Astrocyte of the cerebellum (primary cell): ENCODE measurements around the gene SKAP2.

Experiments used
- DNase-seq: peaks from one replicate; pipeline ENCODE4 v3.0.0-alpha.2; 2011; ENCODE audit warnings: low read depth
- H3K4me3 ChIP-seq: 2 replicates; pipeline ENCODE4 v1.5.1; 2011; ENCODE audit warnings: mild to moderate bottlenecking, low read depth, low read length, moderate library complexity
- in situ Hi-C: cut with HindIII; loops from 2 replicates; pipeline ENCODE4 v1.10.0; 2017; ENCODE audit warnings: low sequenced_read_pairs
- TF ChIP-seq, protein P1 (sequence below): IDR thresholded peaks from 2 replicates; pipeline ENCODE4 v1.5.1; 2012; ENCODE audit warnings: low read length, low read depth, moderate library complexity, mild to moderate bottlenecking; ENCODE audit errors: missing control alignments

SKAP2 gene

DNA sequence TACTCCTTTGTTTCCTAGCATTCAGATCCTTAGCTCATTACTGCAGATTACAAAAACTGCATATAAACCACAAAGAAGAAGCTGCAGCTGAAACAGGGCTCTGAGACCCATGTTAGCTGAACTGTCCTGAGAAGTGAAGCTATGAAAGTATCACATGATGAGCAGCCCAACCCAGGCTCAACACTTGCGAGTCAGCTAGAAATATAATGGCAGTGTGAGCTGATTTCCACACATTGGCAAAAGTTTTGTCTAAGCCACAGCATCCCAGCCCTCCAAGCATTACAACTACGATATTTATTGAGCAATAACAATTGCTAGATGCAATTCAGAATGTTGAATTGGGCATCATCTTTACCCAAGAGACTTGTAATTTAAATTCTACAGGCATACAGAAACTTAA, 34.5 kb upstream of the SKAP2 start:
- in situ Hi-C loops = no loop called here
- TF ChIP-seq, protein P1, sequence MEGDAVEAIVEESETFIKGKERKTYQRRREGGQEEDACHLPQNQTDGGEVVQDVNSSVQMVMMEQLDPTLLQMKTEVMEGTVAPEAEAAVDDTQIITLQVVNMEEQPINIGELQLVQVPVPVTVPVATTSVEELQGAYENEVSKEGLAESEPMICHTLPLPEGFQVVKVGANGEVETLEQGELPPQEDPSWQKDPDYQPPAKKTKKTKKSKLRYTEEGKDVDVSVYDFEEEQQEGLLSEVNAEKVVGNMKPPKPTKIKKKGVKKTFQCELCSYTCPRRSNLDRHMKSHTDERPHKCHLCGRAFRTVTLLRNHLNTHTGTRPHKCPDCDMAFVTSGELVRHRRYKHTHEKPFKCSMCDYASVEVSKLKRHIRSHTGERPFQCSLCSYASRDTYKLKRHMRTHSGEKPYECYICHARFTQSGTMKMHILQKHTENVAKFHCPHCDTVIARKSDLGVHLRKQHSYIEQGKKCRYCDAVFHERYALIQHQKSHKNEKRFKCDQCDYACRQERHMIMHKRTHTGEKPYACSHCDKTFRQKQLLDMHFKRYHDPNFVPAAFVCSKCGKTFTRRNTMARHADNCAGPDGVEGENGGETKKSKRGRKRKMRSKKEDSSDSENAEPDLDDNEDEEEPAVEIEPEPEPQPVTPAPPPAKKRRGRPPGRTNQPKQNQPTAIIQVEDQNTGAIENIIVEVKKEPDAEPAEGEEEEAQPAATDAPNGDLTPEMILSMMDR = no peak
- DNase-seq = no peak
- no peak overlapping the region for H3K4me3 ChIP-seq

DNA sequence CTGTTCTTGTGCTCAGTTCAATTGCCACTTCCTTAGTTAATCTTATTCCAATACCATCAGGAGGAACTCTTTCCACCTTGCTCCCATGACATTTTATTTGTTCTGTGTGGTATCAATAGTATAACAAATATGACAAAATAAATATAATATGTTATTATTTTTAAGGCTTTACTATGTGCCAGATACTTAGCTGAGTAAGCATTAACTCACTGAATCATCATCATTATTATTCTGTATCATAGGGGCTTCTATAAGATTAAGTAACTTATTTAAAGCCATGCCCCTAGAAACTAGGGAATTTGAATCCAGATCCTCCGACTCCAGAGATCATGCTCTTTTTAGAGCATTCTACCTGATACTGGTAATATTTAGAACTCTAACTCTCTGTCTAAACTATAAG, 33.5 kb upstream of the SKAP2 start:
- in situ Hi-C loops = no loop called here
- DNase-seq = no peak
- TF ChIP-seq, protein P1 = no peak
- H3K4me3 ChIP-seq = no peak overlapping the region

DNA sequence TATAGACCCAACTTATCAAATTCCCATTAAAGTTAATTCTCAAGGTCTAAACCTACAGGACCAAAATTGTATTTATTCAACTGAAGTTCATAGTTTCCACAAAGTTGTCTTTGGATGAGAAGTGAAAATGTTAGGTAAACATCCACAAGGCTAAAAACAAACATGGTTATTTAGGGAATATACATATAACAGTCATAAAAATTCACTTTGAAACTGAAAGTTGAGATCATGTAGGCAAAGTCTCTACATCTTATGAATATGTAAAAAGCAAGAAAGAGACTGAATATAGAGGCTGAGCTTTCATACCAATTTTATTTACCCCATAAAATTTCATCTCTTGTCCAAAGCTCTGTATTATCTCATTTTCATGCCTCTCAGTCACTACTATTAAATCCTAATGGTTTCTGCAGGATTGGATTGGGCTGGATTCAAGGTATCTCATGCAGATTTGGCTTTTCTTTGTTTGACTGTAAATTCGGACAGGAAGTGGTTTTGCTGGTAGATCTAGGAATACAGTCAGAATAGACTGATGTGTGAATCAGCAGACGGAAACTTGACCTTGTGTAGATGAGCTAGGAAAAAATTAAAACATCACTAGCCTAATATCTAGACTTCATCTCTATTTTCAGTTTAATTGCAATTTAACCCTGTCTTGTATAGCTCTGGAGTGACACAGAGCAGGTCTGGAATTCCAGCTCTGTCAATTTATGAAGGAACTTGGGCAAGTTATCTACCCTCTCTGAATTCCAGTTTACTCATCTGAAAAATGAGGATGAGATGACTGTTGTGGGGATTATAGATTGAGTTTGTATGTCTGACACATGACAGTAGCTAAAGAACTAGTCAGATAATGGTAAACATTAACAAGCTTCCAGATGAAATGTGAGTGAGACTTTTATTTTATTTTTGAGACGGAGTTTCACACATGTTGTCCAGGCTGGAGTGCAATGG, 27.3 kb upstream of the SKAP2 start:
- no peak for DNase-seq
- in situ Hi-C loops = no loop called here
- TF ChIP-seq, protein P1 = no peak
- no peak overlapping the region for H3K4me3 ChIP-seq

- in situ Hi-C loops = no loop called here
- H3K4me3 ChIP-seq = no peak overlapping the region
- TF ChIP-seq, protein P1 = no peak
- DNase-seq = no peak
These were observed 16.5 kb upstream of the SKAP2 start for GRCh38 chr7:26880852-26881251.

- DNase-seq = no peak
- in situ Hi-C loops = no loop called here
- TF ChIP-seq, protein P1 = no peak
- H3K4me3 ChIP-seq = no peak overlapping the region
These were observed 15.3 kb upstream of the SKAP2 start for GRCh38 chr7:26879671-26880070.

GRCh38 chr7:26868841-26869495, 4.6 kb upstream of the SKAP2 start:
- H3K4me3 ChIP-seq = no peak overlapping the region
- DNase-seq = no peak
- in situ Hi-C loops = no loop called here
- TF ChIP-seq, protein P1 = no peak
